GM12878 (cell line): ENCODE data around the gene NHERF2. TPM values are rescaled to one million over a fixed set of nuclear protein-coding genes. Genes with fewer than 3 reads are reported as not detected.

Experiments
- ATAC-seq: fragments of 200-7000 bp; cut with Tn5 transposase; 3 replicates; pipeline ENCODE4 v1.9.1; 2020; ENCODE audit warnings: mild to moderate bottlenecking, moderate library complexity
- BruUV-seq: library from RNA; stranded (reverse); fragments of 400-500 nt; replicated peaks from 2 replicates; lab custom pipeline; 2021; lab: Mats Ljungman, UMichigan
- CTCF ChIA-PET: fragments of 300-600 bp; sonication (Branson Sonifier 250); formaldehyde crosslinking; extraction: SDS; loops from one replicate; lab custom pipeline; 2021; ENCODE audit warnings: inconsistent platforms; lab: Yijun Ruan, JAX
- POLR2A ChIA-PET: fragments of 350-600 bp; formaldehyde crosslinking; extraction: SDS; loops from one replicate; lab custom pipeline; 2021; ENCODE audit warnings: inconsistent platforms; lab: Charles Lee
- RAD21 ChIA-PET: fragments of 300-600 bp; sonication (Branson Sonifier 250); formaldehyde crosslinking; loops from one replicate; lab custom pipeline; 2023; ENCODE audit warnings: antibody characterized with exemption; ENCODE audit not compliant: unreplicated experiment; lab: Charles Lee
- SMC1A ChIA-PET: fragments of 300-600 bp; sonication (Branson Sonifier 250); formaldehyde crosslinking; loops from one replicate; lab custom pipeline; 2023; ENCODE audit not compliant: unreplicated experiment, uncharacterized antibody; lab: Charles Lee
- DNase-seq: peaks from one replicate; pipeline ENCODE4 v3.0.0-alpha.2; 2011; ENCODE audit warnings: low read depth, low spot score
- FAIRE-seq: peaks from 3 replicates; lab custom pipeline; 2011; peaks lifted over from hg19 to GRCh38; lab: Jason Lieb, UNC
- H2AFZ ChIP-seq: 2 replicates; pipeline ENCODE4 v1.6.0; 2011; ENCODE audit warnings: low read depth, low read length, control low read depth; ENCODE audit not compliant: control insufficient read depth
- H3K27ac ChIP-seq: 2 replicates; pipeline ENCODE4 v1.5.1; 2011; ENCODE audit warnings: control low read depth; ENCODE audit not compliant: control insufficient read depth, insufficient read depth
- H3K27me3 ChIP-seq, 2 experiments: replicated peaks in 1 of 2; 2 replicates each; pipeline versions ENCODE4 v1.6.0 to v1.6.1; 2011; ENCODE audit warnings: low read length in 1 of 2; ENCODE audit not compliant: control insufficient read depth in 2 of 2, insufficient read depth in 2 of 2
- H3K36me3 ChIP-seq, 2 experiments: 2 replicates each; pipeline ENCODE4 v1.5.1; 2011; ENCODE audit warnings: low read length in 1 of 2; ENCODE audit not compliant: control insufficient read depth in 2 of 2, insufficient read depth in 2 of 2
- H3K4me1 ChIP-seq: 2 replicates; pipeline ENCODE4 v1.6.1; 2011; ENCODE audit warnings: mild to moderate bottlenecking, low read length, moderate library complexity, mixed read lengths; ENCODE audit not compliant: control insufficient read depth, insufficient read depth
- H3K4me2 ChIP-seq: 2 replicates; pipeline ENCODE4 v1.6.0; 2011; ENCODE audit warnings: control low read depth; ENCODE audit not compliant: control insufficient read depth, insufficient read depth
- H3K4me3 ChIP-seq: fragments of 200-600 bp; sonication (generic); 2 replicates; pipeline ENCODE4 v1.5.1; 2016
- H3K79me2 ChIP-seq: 2 replicates; pipeline ENCODE4 v1.6.0; 2011; ENCODE audit warnings: low read length; ENCODE audit not compliant: control insufficient read depth, insufficient read depth
- H3K9ac ChIP-seq: 2 replicates; pipeline ENCODE4 v1.8.0; 2011; ENCODE audit warnings: low read length, control low read depth, mixed read lengths; ENCODE audit not compliant: control insufficient read depth, insufficient read depth
- H3K9me3 ChIP-seq: replicated peaks from 3 replicates; pipeline ENCODE4 v1.5.1; 2011; ENCODE audit warnings: mild to moderate bottlenecking, low read length; ENCODE audit not compliant: control insufficient read depth, insufficient read depth
- H4K20me1 ChIP-seq: 2 replicates; pipeline ENCODE4 v1.6.0; 2011; ENCODE audit not compliant: control insufficient read depth, insufficient read depth
- CREM ChIP-seq: IDR thresholded peaks from 2 replicates; pipeline ENCODE4 v1.6.1; 2014; ENCODE audit warnings: antibody characterized with exemption, low read depth
- CUX1 ChIP-seq: IDR thresholded peaks from 2 replicates; pipeline ENCODE4 v1.6.1; 2012; ENCODE audit warnings: improper control_type of control experiment, low read depth, low read length; ENCODE audit not compliant: insufficient replicate concordance
- DPF2 ChIP-seq: fragments of 450-650 bp; IDR thresholded peaks from 2 replicates; pipeline ENCODE4 v1.6.1; 2017; ENCODE audit warnings: mild to moderate bottlenecking
- ESRRA ChIP-seq: IDR thresholded peaks from 2 replicates; pipeline ENCODE4 v1.6.1; 2012; ENCODE audit warnings: mild to moderate bottlenecking, low read length, improper control_type of control experiment
- PAX8 ChIP-seq: fragments of 450-650 bp; IDR thresholded peaks from 2 replicates; pipeline ENCODE4 v1.6.1; 2017; ENCODE audit warnings: mild to moderate bottlenecking, moderate library complexity
- POLR2AphosphoS2 ChIP-seq: IDR thresholded peaks from 2 replicates; pipeline ENCODE4 v1.6.1; 2011; ENCODE audit warnings: low read depth, mild to moderate bottlenecking, low read length, improper control_type of control experiment, moderate library complexity
- SMC3 ChIP-seq: IDR thresholded peaks from 2 replicates; pipeline ENCODE4 v1.6.1; 2011; ENCODE audit warnings: low read length, improper control_type of control experiment, borderline replicate concordance
- SRF ChIP-seq, 2 experiments: IDR thresholded peaks; 2 replicates each; pipeline ENCODE4 v1.6.1; 2011; ENCODE audit warnings: low read depth in 2 of 2, low read length in 2 of 2, mild to moderate bottlenecking in 1 of 2, moderate library complexity in 1 of 2
- TCF12 ChIP-seq: IDR thresholded peaks from 2 replicates; pipeline ENCODE4 v1.6.1; 2011; ENCODE audit warnings: low read depth, mild to moderate bottlenecking, low read length
- USF2 ChIP-seq: IDR thresholded peaks from 2 replicates; pipeline ENCODE4 v1.6.1; 2011; ENCODE audit warnings: low read depth, low read length, improper control_type of control experiment, borderline replicate concordance
- WRNIP1 ChIP-seq: IDR thresholded peaks from 2 replicates; pipeline ENCODE4 v1.6.1; 2011; ENCODE audit warnings: low read depth, low read length, improper control_type of control experiment, borderline replicate concordance
- WGBS: methylation state at CpG from one replicate; pipeline ENCODE4 v1.1.6; 2016; ENCODE audit warnings: low lambda C conversion rate; ENCODE audit not compliant: insufficient replicate concordance, insufficient coverage; ENCODE audit errors: missing lambda C conversion rate; 5-methylcytosine and 5-hydroxymethylcytosine counted together
- in situ Hi-C: fragments of 300-500 bp; cut with MboI; formaldehyde crosslinking; loops from 9 replicates; pipeline ENCODE4 v1.14.3; 2018; ENCODE audit warnings: mixed read lengths
- intact Hi-C: fragments of 100-400 bp; cut with micrococcal nuclease; formaldehyde crosslinking; loops from one replicate; pipeline ENCODE4 v1.14.2; 2022; ENCODE audit not compliant: unreplicated experiment
- polyA plus RNA-seq, 11 experiments: library from polyadenylated mRNA; depleted of rRNA in 4 of 11; unstranded in 6 of 11; stranded (reverse) in 5 of 11; fragments of >200 nt; fragmentation: Nextera tagmentation in 4 of 11; fragmentation: Illumina TruSeq in 1 of 11; extraction: Ambion mirVana in 4 of 11; extraction: Trizol in 1 of 11; gene quantifications; 1 replicate in 1 of 11; 2 replicates in 10 of 11; pipeline versions ENCODE4 v1.2.1 to v1.2.3, GENCODE V29; 2011 to 2016; ENCODE audit warnings: inconsistent platforms in 2 of 11, missing spikeins in 2 of 11, low read depth in 1 of 11
- total RNA-seq, 4 experiments: library from RNA; depleted of rRNA in 3 of 4; stranded (reverse); fragments of >200 nt in 3 of 4; fragmentation: Illumina TruSeq in 1 of 4; extraction: Trizol in 1 of 4; gene quantifications; 2 replicates each; pipeline versions ENCODE4 v1.2.1 to v1.2.3, GENCODE V29; 2013 to 2021

The NHERF2 gene
- total and polyA plus RNA-seq, 10 of the 15 experiments (the other 5 are each of a cell fraction or from before 2014, with no cell fraction given) = 0.05 to 0.31 (median 0.08) TPM; not detected in 4

GRCh38 chr16:2053211-2053610, 26.5 kb downstream of the NHERF2 start:
- H3K36me3 ChIP-seq = peaks cover 2 to 10% of the 10 kb centered on the region in 2 experiments; a peak in 2 of 4 replicates
- SMC1A ChIA-PET = no interaction called here
- CTCF ChIA-PET = no interaction called here
- no peak for FAIRE-seq
- no TSS peak for BruUV-seq
- no peak overlapping the region for H3K4me2 ChIP-seq
- H3K9ac ChIP-seq = no peak overlapping the region
- TF ChIP-seq WRNIP1 (no peak), SRF (IDR thresholded peaks at IDR 0.05; ENCODE audit: low read depth in 2 of 2, low read length in 2 of 2) (no peak), CREM (no peak), CUX1 (no peak), DPF2 (no peak), ESRRA (no peak), POLR2AphosphoS2 (no peak), USF2 (no peak), TCF12 (no peak), SMC3 (no peak), PAX8 (no peak)
- no peak overlapping the region for H2AFZ ChIP-seq
- no peaks in the 10 kb centered on the region for H3K9me3 ChIP-seq
- intact Hi-C loops = no loop called here
- whole genome bisulfite sequencing = 96% methylated on average over 21 of the region's 21 CpGs
- no peak overlapping the region for H3K4me3 ChIP-seq
- RAD21 ChIA-PET = no interaction called here
- DNase-seq = no peak
- peaks cover 7% of the 10 kb centered on the region for H3K79me2 ChIP-seq
- no peak overlapping the region for H3K27ac ChIP-seq
- no peaks in the 10 kb centered on the region for H3K27me3 ChIP-seq
- POLR2A ChIA-PET = no interaction called here
- no peaks in the 10 kb centered on the region for H4K20me1 ChIP-seq
- peaks cover 4% of the 10 kb centered on the region; the same call in 1 of the 2 replicates for H3K4me1 ChIP-seq
- in situ Hi-C loops = no loop called here
- ATAC-seq = no peak
